Upper lobe of left lung (tissue), 4 donors: ENCODE results near the gene IRF8.

ENCODE experiments used
- EP300 ChIP-seq, 4 donors: sonication (generic); formaldehyde crosslinking; IDR thresholded peaks; one replicate each; pipeline ENCODE4 v1.5.1; 2017; ENCODE audit warnings: antibody characterized with exemption in 4 of 4, control low read depth in 2 of 4
- POLR2A ChIP-seq, 4 donors: fragments of 450-650 bp; IDR thresholded peaks; one replicate each; pipeline ENCODE4 v1.5.1; 2016 to 2017; ENCODE audit warnings: antibody characterized with exemption in 4 of 4, mild to moderate bottlenecking in 2 of 4
- TF ChIP-seq, protein P1 (sequence below), 6 experiments: fragments of 450-650 bp in 4 of 6; fragments of 200-600 bp in 2 of 6; sonication (generic) in 2 of 6; IDR thresholded peaks; one replicate each; pipeline ENCODE4 v1.5.1; 2016 to 2019; ENCODE audit warnings: antibody characterized with exemption in 6 of 6

DNA sequence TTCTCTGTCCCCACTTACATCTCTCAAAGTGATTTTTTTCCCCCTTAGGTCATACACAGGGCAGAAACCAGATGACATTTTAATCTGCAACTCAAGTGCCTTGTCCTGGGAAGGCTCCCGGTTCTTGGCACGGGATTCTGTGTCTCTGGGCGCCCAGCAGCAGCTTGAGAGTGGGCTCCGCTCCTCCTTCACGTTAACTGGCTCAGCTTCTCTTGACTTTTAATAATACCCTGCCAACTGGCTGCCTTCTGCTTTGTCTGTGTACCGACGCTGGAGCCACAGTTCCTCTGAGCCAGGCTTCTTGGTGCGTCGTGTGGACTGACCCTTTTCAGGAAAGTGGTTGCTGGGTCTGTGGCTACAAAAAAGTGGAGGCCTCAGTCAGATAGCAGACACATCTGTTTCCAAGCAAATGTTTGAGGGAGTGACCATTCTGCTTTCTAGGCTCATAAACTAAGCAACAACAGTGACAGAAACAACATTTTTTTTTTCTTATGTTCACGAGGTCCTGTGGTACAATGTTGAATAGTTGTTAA lies 64.9 kb downstream of the IRF8 start:
- TF ChIP-seq EP300 (IDR thresholded peaks at IDR 0.05) (no peak), POLR2A (IDR thresholded peaks at IDR 0.05) (no peak)
- TF ChIP-seq, protein P1, sequence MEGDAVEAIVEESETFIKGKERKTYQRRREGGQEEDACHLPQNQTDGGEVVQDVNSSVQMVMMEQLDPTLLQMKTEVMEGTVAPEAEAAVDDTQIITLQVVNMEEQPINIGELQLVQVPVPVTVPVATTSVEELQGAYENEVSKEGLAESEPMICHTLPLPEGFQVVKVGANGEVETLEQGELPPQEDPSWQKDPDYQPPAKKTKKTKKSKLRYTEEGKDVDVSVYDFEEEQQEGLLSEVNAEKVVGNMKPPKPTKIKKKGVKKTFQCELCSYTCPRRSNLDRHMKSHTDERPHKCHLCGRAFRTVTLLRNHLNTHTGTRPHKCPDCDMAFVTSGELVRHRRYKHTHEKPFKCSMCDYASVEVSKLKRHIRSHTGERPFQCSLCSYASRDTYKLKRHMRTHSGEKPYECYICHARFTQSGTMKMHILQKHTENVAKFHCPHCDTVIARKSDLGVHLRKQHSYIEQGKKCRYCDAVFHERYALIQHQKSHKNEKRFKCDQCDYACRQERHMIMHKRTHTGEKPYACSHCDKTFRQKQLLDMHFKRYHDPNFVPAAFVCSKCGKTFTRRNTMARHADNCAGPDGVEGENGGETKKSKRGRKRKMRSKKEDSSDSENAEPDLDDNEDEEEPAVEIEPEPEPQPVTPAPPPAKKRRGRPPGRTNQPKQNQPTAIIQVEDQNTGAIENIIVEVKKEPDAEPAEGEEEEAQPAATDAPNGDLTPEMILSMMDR (IDR thresholded peaks at IDR 0.05): no peak
